GM12873 (cell line): ENCODE results near the gene CGB5.
A peak's percentile ranks its signal among the peaks of the same experiment; 100 is the strongest.

Source experiments
- TF ChIP-seq, protein P1 (sequence below): IDR thresholded peaks from 2 replicates; pipeline ENCODE4 v1.5.1; 2012; ENCODE audit warnings: low read depth, mild to moderate bottlenecking, moderate library complexity, low read length, control low read depth; ENCODE audit not compliant: insufficient read depth; ENCODE audit errors: missing control alignments

The CGB5 gene

GRCh38 chr19:49069026-49069425 is 25.4 kb downstream of the CGB5 start:
- TF ChIP-seq, protein P1, sequence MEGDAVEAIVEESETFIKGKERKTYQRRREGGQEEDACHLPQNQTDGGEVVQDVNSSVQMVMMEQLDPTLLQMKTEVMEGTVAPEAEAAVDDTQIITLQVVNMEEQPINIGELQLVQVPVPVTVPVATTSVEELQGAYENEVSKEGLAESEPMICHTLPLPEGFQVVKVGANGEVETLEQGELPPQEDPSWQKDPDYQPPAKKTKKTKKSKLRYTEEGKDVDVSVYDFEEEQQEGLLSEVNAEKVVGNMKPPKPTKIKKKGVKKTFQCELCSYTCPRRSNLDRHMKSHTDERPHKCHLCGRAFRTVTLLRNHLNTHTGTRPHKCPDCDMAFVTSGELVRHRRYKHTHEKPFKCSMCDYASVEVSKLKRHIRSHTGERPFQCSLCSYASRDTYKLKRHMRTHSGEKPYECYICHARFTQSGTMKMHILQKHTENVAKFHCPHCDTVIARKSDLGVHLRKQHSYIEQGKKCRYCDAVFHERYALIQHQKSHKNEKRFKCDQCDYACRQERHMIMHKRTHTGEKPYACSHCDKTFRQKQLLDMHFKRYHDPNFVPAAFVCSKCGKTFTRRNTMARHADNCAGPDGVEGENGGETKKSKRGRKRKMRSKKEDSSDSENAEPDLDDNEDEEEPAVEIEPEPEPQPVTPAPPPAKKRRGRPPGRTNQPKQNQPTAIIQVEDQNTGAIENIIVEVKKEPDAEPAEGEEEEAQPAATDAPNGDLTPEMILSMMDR = no peak

DNA sequence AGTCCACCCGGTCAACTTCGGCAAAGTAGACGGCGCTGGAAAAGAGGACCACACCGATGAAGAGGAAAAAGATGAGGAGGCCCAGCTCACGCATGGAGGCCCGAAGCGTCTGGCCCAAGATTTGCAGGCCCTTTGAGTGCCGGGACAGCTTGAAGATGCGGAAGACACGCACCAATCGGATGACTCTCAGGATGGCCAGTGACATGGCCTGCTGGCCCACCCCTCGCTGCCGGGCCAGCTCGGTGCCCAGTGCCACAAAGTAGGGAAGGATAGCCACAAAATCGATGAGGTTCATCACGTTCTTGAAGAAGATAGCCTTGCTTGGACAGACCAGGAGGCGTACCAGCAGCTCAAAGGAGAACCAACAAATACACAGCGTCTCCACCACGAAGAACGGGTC is 26.8 kb downstream of the CGB5 start:
- TF ChIP-seq, protein P1 = no peak

DNA sequence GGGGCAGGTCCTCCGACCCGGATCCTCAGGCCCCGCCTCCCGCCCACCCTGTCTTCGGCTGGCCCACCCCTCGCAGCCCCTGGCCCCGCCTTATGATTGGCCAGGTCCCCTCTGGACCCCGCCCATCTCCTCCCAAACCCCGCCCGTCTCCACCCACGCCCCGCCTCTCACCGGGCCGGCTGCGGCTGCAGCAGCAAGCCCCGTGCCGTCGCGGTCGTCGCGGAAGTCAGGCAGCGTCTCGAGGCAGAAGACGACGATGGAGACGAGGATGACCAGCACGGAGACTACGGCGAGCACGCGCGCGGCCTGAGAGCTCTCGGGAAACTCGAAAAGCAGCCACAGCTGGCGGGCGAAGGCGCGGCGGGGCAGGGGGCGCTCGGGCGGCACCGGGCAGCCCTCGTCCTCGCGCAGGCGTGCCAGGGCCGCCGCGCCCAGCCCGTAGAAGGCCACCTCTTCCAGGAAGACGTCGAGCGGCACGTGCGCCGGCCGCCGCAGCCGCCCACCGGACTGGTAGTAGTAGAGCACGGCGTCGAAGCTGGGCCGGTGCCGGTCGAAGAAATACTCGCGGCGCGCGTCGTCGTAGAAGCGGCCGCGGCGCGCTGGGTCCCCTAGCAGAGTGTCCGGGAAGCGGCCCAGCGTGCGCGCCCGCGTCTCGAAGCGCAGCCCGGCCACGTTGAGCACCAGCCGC is 28.4 kb downstream of the CGB5 start:
- TF ChIP-seq, protein P1 = no peak

DNA sequence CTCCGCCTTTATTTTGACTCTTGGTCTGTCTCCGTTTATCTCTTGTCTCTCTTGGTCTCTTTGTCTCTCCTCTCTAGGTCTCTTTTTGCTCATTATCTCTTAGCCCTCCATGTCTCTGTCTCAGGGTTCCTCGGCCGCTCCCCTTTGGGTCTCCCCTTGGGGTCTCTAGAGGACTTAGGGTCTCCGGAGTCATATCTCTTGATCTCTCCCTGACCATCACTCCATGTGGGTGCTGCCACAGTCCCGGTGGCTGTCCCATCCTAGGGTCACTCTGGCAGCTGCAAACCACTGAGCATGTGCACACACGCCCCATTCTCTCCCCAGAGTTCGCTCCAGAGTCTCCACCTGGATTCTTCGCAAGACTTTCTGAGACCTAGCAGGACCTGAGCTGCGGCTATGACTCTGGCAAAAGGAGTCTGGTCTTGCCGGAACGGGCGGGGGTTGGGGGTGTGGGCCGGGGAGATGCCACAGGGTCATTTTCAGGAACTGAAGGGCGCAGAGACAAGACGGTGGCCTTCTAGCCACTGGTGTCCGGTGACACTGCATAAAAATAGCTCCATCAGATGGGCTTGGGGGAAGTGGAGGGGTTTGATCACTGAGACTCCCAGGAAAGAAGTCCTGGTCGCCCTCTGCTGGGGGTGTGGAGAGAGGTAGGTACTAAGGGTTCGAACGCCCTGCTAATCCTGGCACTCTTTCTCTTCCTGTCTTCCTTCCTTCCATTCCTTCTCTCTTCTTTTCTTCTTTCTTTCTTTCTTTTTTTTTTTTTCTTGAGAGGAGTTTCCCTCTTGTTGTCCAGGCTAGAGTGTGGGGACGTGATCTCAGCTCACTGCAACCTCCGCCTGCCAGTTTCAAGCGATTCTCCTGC is 30.1 kb downstream of the CGB5 start:
- TF ChIP-seq, protein P1 = peak; percentile 44

DNA sequence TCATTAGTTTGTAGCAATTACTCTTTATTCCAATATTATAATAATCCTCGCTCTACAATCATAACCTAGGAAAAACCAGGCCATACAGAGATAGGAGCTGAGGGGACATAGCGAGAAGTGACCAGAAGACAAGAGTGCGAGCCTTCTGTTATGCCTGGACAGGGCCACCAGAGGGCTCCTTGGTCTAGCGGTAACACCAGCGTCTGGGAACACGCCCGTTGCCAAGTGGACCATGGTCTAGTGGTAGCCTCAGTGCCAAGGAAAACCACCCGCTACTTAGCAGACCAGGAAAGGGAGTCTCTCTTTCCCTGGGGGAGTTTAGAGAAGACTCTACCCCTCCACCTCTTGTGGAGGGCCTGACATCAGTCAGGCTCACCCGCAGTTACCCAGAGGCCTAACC is 31.2 kb downstream of the CGB5 start:
- TF ChIP-seq, protein P1 = peak; percentile 61

GRCh38 chr19:49080392-49080791 is 36.7 kb downstream of the CGB5 start:
- TF ChIP-seq, protein P1 = no peak

GRCh38 chr19:49081273-49081672 is 37.6 kb downstream of the CGB5 start:
- TF ChIP-seq, protein P1 = no peak
